HepG2 (cell line): ENCODE results near the gene RBM3. TPM values are rescaled to one million over a fixed set of nuclear protein-coding genes. Genes with fewer than 3 reads are reported as not detected.

Source experiments
- ISL2 ChIP-seq: sonication (generic); formaldehyde crosslinking; IDR thresholded peaks from 2 replicates; pipeline ENCODE4 v1.5.0; 2020; ENCODE audit warnings: missing genetic modification reagents
- NFYB ChIP-seq: sonication (generic); formaldehyde crosslinking; IDR thresholded peaks from 2 replicates; pipeline ENCODE4 v1.4.0; 2020; ENCODE audit warnings: missing genetic modification reagents
- REPIN1 ChIP-seq: sonication (generic); formaldehyde crosslinking; IDR thresholded peaks from 2 replicates; pipeline ENCODE4 v1.8.0; 2022; ENCODE audit warnings: missing genetic modification reagents, low read depth, mild to moderate bottlenecking, borderline replicate concordance
- ZNF569 ChIP-seq: sonication (generic); formaldehyde crosslinking; IDR thresholded peaks from 2 replicates; pipeline ENCODE4 v1.5.0; 2020; ENCODE audit warnings: mild to moderate bottlenecking, missing genetic modification reagents, moderate library complexity, borderline replicate concordance
- polyA plus RNA-seq, 8 experiments: library from polyadenylated mRNA; depleted of rRNA in 3 of 8; stranded (reverse) in 7 of 8; unstranded in 1 of 8; fragments of >200 nt; fragmentation: Illumina TruSeq in 4 of 8; extraction: Trizol in 4 of 8; gene quantifications; 2 replicates each; pipeline versions ENCODE4 v1.2.1 to v1.2.3, GENCODE V29; 2011 to 2016; ENCODE audit warnings: low read depth in 4 of 8, missing spikeins in 1 of 8, mixed read lengths in 1 of 8; ENCODE audit not compliant: insufficient read depth in 1 of 8
- total RNA-seq, 5 experiments: library from RNA; depleted of rRNA; stranded (reverse); fragments of >200 nt; fragmentation: Illumina TruSeq; extraction: Trizol; gene quantifications; 2 replicates each; pipeline ENCODE4 v1.2.3, GENCODE V29; 2016; ENCODE audit warnings: low read depth in 1 of 5
- TF ChIP-seq, protein P1 (sequence below): sonication (generic); formaldehyde crosslinking; IDR thresholded peaks from 2 replicates; pipeline ENCODE4 v1.4.0; 2020; ENCODE audit warnings: mild to moderate bottlenecking, missing genetic modification reagents
- TF ChIP-seq, protein P2 (sequence below): sonication (generic); formaldehyde crosslinking; IDR thresholded peaks from 2 replicates; pipeline ENCODE4 v1.5.0; 2020; ENCODE audit warnings: mild to moderate bottlenecking, missing genetic modification reagents
- TF ChIP-seq, protein P3 (sequence below), 2 experiments: sonication (generic) in 1 of 2; formaldehyde crosslinking in 1 of 2; IDR thresholded peaks; 2 replicates each; pipeline versions ENCODE4 v1.6.1 to v1.9.0; 2014 to 2022; ENCODE audit warnings: antibody characterized with exemption in 1 of 2, borderline replicate concordance in 1 of 2, inconsistent platforms in 1 of 2, low read depth in 1 of 2, missing genetic modification reagents in 1 of 2

The RBM3 gene
- total and polyA plus RNA-seq, 2 of the 13 experiments (the other 11 are each of a cell fraction or from before 2014, with no cell fraction given): 123 to 182 TPM

DNA sequence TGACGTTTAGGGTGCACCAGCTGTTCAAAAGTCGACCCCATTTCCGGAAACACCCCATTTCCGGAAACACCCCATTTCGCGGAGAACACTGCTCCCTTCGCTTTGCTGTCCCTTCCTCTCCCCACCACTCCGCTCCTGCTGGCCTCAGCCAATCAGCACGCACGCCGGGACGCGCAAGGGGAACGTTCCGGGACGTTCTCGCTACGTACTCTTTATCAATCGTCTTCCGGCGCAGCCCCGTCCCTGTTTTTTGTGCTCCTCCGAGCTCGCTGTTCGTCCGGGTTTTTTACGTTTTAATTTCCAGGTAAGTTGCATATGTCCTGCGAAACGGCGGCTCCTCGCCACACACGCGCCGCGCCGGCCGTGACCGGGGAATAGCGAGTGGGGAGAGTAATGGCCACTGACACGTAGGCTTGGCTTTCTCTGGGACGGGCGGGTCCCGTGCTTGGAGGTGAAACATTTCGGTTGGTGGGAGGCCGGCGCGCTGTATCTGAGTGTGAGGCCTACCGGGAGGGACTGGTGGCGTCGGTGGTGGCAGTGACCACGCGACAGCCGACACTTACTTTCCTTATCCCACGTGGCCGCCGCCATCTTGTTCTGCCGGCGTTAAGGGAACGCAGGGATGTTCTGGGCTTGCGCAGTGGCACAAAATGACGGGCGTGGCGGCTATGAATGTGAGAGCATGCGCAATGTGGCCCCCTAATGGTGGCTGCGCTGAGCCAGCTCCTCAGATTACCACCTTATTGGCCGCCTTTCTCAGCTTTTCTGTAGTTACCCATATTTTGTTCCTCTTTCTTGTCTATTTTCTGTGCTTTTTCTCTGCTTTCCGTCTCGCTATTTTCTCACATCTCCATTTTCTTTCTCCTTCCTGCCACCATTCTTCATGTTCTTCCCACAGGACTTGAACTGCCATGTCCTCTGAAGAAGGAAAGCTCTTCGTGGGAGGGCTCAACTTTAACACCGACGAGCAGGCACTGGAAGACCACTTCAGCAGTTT lies at the start of gene RBM3 (continued):
- TF ChIP-seq, protein P1, sequence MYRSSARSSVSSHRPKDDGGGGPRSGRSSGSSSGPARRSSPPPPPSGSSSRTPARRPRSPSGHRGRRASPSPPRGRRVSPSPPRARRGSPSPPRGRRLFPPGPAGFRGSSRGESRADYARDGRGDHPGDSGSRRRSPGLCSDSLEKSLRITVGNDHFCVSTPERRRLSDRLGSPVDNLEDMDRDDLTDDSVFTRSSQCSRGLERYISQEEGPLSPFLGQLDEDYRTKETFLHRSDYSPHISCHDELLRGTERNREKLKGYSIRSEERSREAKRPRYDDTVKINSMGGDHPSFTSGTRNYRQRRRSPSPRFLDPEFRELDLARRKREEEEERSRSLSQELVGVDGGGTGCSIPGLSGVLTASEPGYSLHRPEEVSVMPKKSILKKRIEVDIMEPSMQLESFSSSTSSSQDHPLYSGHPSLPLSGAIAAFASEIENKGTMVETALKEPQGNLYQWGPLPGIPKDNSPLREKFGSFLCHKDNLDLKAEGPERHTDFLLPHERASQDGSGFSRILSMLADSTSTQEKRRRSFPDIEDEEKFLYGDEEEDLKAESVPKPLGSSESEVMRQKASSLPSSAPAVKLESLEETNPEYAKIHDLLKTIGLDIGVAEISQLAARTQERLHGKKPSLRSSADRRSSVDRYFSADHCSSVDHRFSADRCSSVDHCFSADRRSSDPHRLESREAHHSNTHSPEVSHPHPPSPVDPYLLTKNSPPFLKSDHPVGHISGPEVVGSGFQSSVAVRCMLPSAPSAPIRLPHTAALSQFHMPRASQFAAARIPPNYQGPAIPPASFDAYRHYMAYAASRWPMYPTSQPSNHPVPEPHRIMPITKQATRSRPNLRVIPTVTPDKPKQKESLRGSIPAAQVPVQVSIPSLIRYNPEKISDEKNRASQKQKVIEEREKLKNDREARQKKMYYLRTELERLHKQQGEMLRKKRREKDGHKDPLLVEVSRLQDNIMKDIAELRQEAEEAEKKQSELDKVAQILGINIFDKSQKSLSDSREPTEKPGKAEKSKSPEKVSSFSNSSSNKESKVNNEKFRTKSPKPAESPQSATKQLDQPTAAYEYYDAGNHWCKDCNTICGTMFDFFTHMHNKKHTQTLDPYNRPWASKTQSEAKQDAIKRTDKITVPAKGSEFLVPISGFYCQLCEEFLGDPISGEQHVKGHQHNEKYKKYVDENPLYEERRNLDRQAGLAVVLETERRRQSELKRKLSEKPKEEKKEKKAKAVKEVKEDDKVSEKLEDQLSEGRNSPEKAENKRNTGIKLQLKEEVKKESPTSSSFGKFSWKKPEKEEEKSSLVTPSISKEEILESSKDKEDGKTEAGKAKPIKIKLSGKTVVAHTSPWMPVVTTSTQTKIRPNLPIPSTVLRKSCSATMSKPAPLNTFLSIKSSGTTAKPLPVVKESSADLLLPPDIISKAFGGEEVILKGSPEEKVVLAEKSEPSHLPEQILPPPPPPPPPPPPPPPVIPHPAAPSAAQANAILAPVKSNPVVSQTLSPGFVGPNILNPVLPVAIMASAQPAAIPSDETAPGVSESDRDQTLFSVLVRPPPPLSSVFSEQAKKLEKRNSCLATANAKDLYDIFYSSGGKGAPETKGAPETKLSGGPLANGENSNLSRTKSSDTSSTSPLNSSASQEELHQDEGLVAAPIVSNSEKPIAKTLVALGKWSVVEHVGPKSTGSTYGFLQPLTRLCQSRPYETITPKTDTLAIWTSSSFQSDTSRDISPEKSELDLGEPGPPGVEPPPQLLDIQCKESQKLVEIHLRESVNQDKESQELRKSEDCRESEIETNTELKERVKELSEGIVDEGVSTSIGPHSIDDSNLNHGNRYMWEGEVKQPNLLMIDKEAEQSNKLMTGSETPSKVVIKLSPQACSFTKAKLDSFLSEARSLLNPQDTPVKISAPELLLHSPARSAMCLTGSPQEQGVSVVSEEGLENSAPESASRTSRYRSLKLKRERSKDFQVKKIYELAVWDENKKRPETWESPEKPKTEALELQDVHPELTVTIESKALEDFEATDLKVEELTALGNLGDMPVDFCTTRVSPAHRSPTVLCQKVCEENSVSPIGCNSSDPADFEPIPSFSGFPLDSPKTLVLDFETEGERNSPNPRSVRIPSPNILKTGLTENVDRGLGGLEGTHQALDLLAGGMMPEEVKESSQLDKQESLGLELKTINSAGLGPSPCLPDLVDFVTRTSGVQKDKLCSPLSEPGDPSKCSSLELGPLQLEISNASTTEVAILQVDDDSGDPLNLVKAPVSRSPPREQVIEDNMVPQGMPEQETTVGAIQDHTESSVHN (CRISPR knock-in tag): no peak
- TF ChIP-seq NFYB (peak; percentile 83), ZNF569 (CRISPR knock-in tag) (no peak), ISL2 (CRISPR knock-in tag) (no peak; the same call in 1 of the 2 replicates), REPIN1 (CRISPR knock-in tag) (peak; percentile 50)
- TF ChIP-seq, protein P2, sequence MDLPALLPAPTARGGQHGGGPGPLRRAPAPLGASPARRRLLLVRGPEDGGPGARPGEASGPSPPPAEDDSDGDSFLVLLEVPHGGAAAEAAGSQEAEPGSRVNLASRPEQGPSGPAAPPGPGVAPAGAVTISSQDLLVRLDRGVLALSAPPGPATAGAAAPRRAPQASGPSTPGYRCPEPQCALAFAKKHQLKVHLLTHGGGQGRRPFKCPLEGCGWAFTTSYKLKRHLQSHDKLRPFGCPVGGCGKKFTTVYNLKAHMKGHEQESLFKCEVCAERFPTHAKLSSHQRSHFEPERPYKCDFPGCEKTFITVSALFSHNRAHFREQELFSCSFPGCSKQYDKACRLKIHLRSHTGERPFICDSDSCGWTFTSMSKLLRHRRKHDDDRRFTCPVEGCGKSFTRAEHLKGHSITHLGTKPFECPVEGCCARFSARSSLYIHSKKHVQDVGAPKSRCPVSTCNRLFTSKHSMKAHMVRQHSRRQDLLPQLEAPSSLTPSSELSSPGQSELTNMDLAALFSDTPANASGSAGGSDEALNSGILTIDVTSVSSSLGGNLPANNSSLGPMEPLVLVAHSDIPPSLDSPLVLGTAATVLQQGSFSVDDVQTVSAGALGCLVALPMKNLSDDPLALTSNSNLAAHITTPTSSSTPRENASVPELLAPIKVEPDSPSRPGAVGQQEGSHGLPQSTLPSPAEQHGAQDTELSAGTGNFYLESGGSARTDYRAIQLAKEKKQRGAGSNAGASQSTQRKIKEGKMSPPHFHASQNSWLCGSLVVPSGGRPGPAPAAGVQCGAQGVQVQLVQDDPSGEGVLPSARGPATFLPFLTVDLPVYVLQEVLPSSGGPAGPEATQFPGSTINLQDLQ: no peak
- TF ChIP-seq, protein P3, sequence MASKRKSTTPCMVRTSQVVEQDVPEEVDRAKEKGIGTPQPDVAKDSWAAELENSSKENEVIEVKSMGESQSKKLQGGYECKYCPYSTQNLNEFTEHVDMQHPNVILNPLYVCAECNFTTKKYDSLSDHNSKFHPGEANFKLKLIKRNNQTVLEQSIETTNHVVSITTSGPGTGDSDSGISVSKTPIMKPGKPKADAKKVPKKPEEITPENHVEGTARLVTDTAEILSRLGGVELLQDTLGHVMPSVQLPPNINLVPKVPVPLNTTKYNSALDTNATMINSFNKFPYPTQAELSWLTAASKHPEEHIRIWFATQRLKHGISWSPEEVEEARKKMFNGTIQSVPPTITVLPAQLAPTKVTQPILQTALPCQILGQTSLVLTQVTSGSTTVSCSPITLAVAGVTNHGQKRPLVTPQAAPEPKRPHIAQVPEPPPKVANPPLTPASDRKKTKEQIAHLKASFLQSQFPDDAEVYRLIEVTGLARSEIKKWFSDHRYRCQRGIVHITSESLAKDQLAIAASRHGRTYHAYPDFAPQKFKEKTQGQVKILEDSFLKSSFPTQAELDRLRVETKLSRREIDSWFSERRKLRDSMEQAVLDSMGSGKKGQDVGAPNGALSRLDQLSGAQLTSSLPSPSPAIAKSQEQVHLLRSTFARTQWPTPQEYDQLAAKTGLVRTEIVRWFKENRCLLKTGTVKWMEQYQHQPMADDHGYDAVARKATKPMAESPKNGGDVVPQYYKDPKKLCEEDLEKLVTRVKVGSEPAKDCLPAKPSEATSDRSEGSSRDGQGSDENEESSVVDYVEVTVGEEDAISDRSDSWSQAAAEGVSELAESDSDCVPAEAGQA (IDR thresholded peaks at IDR 0.05; ENCODE audit: low read depth): peak; percentile 49
- TF ChIP-seq, protein P3 (CRISPR knock-in tag; IDR thresholded peaks at IDR 0.05; ENCODE audit: borderline replicate concordance): no peak
